WTC11 (cell line): ENCODE results near the gene GPR160. TPM values are rescaled to one million over a fixed set of nuclear protein-coding genes. Genes with fewer than 3 reads are reported as not detected.

Experiments used
- ATAC-seq: fragments of 200-7000 bp; cut with Tn5 transposase; 2 replicates; pipeline ENCODE4 v1.10.0; 2021; ENCODE audit warnings: mild to moderate bottlenecking, moderate library complexity
- CTCF ChIA-PET: fragments of 300-600 bp; sonication (Branson Sonifier 250); formaldehyde crosslinking; loops from one replicate; lab custom pipeline; 2021; ENCODE audit warnings: antibody characterized with exemption; lab: Charles Lee
- POLR2A ChIA-PET: fragments of 350-600 bp; sonication (Branson Sonifier 250); formaldehyde crosslinking; loops from one replicate; lab custom pipeline; 2021; ENCODE audit warnings: antibody characterized with exemption; lab: Charles Lee
- DNase-seq: peaks from one replicate; pipeline ENCODE4 v3.0.0; 2021; ENCODE audit warnings: low spot score
- H3K27ac Mint-ChIP-seq: 2 replicates; pipeline ENCODE4 v1.8.0; 2021; ENCODE audit warnings: mixed read lengths
- H3K27me3 Mint-ChIP-seq: 2 replicates; pipeline ENCODE4 v1.8.0; 2021; ENCODE audit warnings: low read depth, mild to moderate bottlenecking, moderate library complexity, mixed read lengths
- H3K36me3 Mint-ChIP-seq: 2 replicates; pipeline ENCODE4 v1.8.0; 2021; ENCODE audit warnings: mixed read lengths
- H3K4me1 Mint-ChIP-seq: 2 replicates; pipeline ENCODE4 v1.8.0; 2022; ENCODE audit warnings: mixed read lengths
- H3K4me3 Mint-ChIP-seq: 2 replicates; pipeline ENCODE4 v1.8.0; 2021; ENCODE audit warnings: mild to moderate bottlenecking, moderate library complexity, mixed read lengths
- H3K9me3 Mint-ChIP-seq: 2 replicates; pipeline ENCODE4 v1.8.0; 2021; ENCODE audit warnings: mixed read lengths
- ATF1 ChIP-seq: sonication (generic); formaldehyde crosslinking; IDR thresholded peaks from 2 replicates; pipeline ENCODE4 v1.8.1; 2023; ENCODE audit warnings: mild to moderate bottlenecking, moderate library complexity, missing genetic modification reagents
- CREB1 ChIP-seq: sonication (generic); formaldehyde crosslinking; IDR thresholded peaks from 2 replicates; pipeline ENCODE4 v1.8.0; 2023; ENCODE audit warnings: mild to moderate bottlenecking, missing genetic modification reagents
- GABPB1 ChIP-seq: sonication (generic); formaldehyde crosslinking; IDR thresholded peaks from 2 replicates; pipeline ENCODE4 v1.8.1; 2023; ENCODE audit warnings: mild to moderate bottlenecking, missing genetic modification reagents
- MXD4 ChIP-seq: fragments of 250-450 bp; sonication (Bioruptor Pico); IDR thresholded peaks from 2 replicates; pipeline ENCODE4 v1.8.0; 2021; ENCODE audit warnings: mild to moderate bottlenecking, moderate library complexity, borderline replicate concordance
- RORB ChIP-seq: fragments of 250-450 bp; sonication (Bioruptor Pico); IDR thresholded peaks from 2 replicates; pipeline ENCODE4 v1.9.0; 2021; ENCODE audit warnings: mild to moderate bottlenecking
- SMAD3 ChIP-seq: sonication (generic); formaldehyde crosslinking; IDR thresholded peaks from 2 replicates; pipeline ENCODE4 v1.8.0; 2022; ENCODE audit warnings: missing genetic modification reagents, mild to moderate bottlenecking, borderline replicate concordance
- ZBTB43 ChIP-seq: sonication (generic); formaldehyde crosslinking; IDR thresholded peaks from 2 replicates; pipeline ENCODE4 v1.8.1; 2023; ENCODE audit warnings: mild to moderate bottlenecking, missing genetic modification reagents
- ZMAT4 ChIP-seq: fragments of 250-450 bp; sonication (Bioruptor Pico); IDR thresholded peaks from 2 replicates; pipeline ENCODE4 v1.9.0; 2021; ENCODE audit warnings: mild to moderate bottlenecking
- ZNF219 ChIP-seq: sonication (generic); formaldehyde crosslinking; IDR thresholded peaks from 2 replicates; pipeline ENCODE4 v1.8.0; 2023; ENCODE audit warnings: missing genetic modification reagents, mild to moderate bottlenecking, borderline replicate concordance
- ZNF263 ChIP-seq: sonication (generic); formaldehyde crosslinking; IDR thresholded peaks from 2 replicates; pipeline ENCODE4 v1.8.1; 2022; ENCODE audit warnings: low read depth, mild to moderate bottlenecking, moderate library complexity, missing genetic modification reagents
- ZNF671 ChIP-seq: fragments of 250-450 bp; sonication (Bioruptor Pico); IDR thresholded peaks from 2 replicates; pipeline ENCODE4 v1.8.0; 2021; ENCODE audit warnings: mild to moderate bottlenecking
- ZSCAN18 ChIP-seq: fragments of 250-450 bp; sonication (Bioruptor Pico); IDR thresholded peaks from 2 replicates; pipeline ENCODE4 v2.1.2; 2022; ENCODE audit warnings: mild to moderate bottlenecking, moderate library complexity
- total RNA-seq: library from RNA; stranded (reverse); gene quantifications from 3 replicates; pipeline ENCODE4 v1.2.3, GENCODE V29; 2021
- TF ChIP-seq, protein P1 (sequence below): fragments of 250-450 bp; sonication (Bioruptor Pico); IDR thresholded peaks from 2 replicates; pipeline ENCODE4 v1.8.0; 2021; ENCODE audit warnings: mild to moderate bottlenecking
- TF ChIP-seq, protein P2 (sequence below): sonication (generic); formaldehyde crosslinking; IDR thresholded peaks from 2 replicates; pipeline ENCODE4 v1.8.1; 2023; ENCODE audit warnings: mild to moderate bottlenecking, missing genetic modification reagents, borderline replicate concordance
- TF ChIP-seq, protein P3 (sequence below): sonication (generic); formaldehyde crosslinking; IDR thresholded peaks from 2 replicates; pipeline ENCODE4 v1.8.1; 2023; ENCODE audit warnings: mild to moderate bottlenecking, missing genetic modification reagents, moderate library complexity
- TF ChIP-seq, protein P4 (sequence below): fragments of 250-450 bp; sonication (Bioruptor Pico); IDR thresholded peaks from 2 replicates; pipeline ENCODE4 v1.9.0; 2021; ENCODE audit warnings: moderate library complexity, mild to moderate bottlenecking, inconsistent platforms, borderline replicate concordance
- TF ChIP-seq, protein P5 (sequence below): sonication (generic); formaldehyde crosslinking; IDR thresholded peaks from 2 replicates; pipeline ENCODE4 v1.8.0; 2023; ENCODE audit warnings: missing genetic modification reagents

The GPR160 gene
- total RNA-seq, 1 experiment from 2014 or later: 28.9 TPM

DNA sequence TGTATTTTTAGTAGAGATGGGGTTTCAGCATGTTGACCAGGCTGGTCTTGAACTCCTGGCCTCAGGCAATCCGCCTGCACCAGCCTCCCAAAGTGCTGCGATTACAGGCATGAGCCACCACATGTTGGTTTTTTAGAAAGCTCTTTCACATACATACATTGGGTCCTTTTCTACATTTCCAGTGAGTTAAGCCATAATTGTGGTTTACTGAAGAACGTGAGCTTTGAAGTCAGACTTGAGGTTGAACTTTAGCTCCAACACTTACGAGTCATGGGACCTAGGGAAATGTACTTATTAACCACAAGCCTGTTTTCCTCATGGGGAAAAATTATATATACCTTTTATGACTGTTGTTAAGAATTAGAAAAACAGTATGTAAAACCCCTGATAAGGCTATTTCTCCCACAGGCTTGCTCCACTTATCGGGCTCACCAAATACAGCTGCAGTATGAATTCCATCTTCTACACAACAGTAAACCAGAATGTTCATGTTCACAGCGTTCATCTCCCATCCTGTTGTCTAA lies 39.0 kb downstream of the GPR160 start (continued):
- no peak for TF ChIP-seq RORB (CRISPR knock-in tag)
- TF ChIP-seq, protein P1, sequence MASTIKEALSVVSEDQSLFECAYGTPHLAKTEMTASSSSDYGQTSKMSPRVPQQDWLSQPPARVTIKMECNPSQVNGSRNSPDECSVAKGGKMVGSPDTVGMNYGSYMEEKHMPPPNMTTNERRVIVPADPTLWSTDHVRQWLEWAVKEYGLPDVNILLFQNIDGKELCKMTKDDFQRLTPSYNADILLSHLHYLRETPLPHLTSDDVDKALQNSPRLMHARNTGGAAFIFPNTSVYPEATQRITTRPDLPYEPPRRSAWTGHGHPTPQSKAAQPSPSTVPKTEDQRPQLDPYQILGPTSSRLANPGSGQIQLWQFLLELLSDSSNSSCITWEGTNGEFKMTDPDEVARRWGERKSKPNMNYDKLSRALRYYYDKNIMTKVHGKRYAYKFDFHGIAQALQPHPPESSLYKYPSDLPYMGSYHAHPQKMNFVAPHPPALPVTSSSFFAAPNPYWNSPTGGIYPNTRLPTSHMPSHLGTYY: no peak
- TF ChIP-seq, protein P2, sequence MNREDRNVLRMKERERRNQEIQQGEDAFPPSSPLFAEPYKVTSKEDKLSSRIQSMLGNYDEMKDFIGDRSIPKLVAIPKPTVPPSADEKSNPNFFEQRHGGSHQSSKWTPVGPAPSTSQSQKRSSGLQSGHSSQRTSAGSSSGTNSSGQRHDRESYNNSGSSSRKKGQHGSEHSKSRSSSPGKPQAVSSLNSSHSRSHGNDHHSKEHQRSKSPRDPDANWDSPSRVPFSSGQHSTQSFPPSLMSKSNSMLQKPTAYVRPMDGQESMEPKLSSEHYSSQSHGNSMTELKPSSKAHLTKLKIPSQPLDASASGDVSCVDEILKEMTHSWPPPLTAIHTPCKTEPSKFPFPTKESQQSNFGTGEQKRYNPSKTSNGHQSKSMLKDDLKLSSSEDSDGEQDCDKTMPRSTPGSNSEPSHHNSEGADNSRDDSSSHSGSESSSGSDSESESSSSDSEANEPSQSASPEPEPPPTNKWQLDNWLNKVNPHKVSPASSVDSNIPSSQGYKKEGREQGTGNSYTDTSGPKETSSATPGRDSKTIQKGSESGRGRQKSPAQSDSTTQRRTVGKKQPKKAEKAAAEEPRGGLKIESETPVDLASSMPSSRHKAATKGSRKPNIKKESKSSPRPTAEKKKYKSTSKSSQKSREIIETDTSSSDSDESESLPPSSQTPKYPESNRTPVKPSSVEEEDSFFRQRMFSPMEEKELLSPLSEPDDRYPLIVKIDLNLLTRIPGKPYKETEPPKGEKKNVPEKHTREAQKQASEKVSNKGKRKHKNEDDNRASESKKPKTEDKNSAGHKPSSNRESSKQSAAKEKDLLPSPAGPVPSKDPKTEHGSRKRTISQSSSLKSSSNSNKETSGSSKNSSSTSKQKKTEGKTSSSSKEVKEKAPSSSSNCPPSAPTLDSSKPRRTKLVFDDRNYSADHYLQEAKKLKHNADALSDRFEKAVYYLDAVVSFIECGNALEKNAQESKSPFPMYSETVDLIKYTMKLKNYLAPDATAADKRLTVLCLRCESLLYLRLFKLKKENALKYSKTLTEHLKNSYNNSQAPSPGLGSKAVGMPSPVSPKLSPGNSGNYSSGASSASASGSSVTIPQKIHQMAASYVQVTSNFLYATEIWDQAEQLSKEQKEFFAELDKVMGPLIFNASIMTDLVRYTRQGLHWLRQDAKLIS (CRISPR knock-in tag): no peak
- TF ChIP-seq, protein P3, sequence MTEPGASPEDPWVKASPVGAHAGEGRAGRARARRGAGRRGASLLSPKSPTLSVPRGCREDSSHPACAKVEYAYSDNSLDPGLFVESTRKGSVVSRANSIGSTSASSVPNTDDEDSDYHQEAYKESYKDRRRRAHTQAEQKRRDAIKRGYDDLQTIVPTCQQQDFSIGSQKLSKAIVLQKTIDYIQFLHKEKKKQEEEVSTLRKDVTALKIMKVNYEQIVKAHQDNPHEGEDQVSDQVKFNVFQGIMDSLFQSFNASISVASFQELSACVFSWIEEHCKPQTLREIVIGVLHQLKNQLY (CRISPR knock-in tag): no peak

- ATAC-seq (no peak), DNase-seq (no peak)
- no peak overlapping the region for H3K4me3 Mint-ChIP-seq
- CTCF ChIA-PET: interaction anchor here (0.6 to 4.3 kb wide), 6 partner anchors 14 to 232 kb away, joined by 3 to 38 read pairs (median 6); no protein-coding TSS in a partner anchor
- POLR2A ChIA-PET: no interaction called here
- no peaks in the 10 kb centered on the region; the same call in 1 of the 2 replicates for H3K27me3 Mint-ChIP-seq
- H3K36me3 Mint-ChIP-seq: peaks cover 15% of the 10 kb centered on the region
- no peak overlapping the region for H3K27ac Mint-ChIP-seq
- H3K4me1 Mint-ChIP-seq: peaks cover 8% of the 10 kb centered on the region
- H3K9me3 Mint-ChIP-seq: peaks cover 9% of the 10 kb centered on the region
- TF ChIP-seq ZNF219 (CRISPR knock-in tag): no peak
- TF ChIP-seq, protein P2 (CRISPR knock-in tag): no peak
- no peak for TF ChIP-seq ZSCAN18 (CRISPR knock-in tag)
- TF ChIP-seq, protein P4, sequence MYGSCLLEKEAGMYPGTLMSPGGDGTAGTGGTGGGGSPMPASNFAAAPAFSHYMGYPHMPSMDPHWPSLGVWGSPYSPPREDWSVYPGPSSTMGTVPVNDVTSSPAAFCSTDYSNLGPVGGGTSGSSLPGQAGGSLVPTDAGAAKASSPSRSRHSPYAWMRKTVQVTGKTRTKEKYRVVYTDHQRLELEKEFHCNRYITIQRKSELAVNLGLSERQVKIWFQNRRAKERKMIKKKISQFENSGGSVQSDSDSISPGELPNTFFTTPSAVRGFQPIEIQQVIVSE (CRISPR knock-in tag): no peak
- no peak for TF ChIP-seq ZNF263 (CRISPR knock-in tag)
- no peak for TF ChIP-seq ZMAT4 (CRISPR knock-in tag)
- no peak for TF ChIP-seq GABPB1 (CRISPR knock-in tag)
- TF ChIP-seq, protein P5, sequence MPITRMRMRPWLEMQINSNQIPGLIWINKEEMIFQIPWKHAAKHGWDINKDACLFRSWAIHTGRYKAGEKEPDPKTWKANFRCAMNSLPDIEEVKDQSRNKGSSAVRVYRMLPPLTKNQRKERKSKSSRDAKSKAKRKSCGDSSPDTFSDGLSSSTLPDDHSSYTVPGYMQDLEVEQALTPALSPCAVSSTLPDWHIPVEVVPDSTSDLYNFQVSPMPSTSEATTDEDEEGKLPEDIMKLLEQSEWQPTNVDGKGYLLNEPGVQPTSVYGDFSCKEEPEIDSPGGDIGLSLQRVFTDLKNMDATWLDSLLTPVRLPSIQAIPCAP (CRISPR knock-in tag): no peak
- no peak for TF ChIP-seq CREB1 (CRISPR knock-in tag)
- TF ChIP-seq SMAD3 (CRISPR knock-in tag): no peak
- TF ChIP-seq MXD4 (CRISPR knock-in tag): no peak
- TF ChIP-seq ATF1: no peak
- TF ChIP-seq ZNF671 (CRISPR knock-in tag): no peak
- no peak for TF ChIP-seq ZBTB43
These were observed 39.6 kb downstream of the GPR160 start for GRCh38 chr3:170077361-170077760.
